SK-N-MC (cell line): ENCODE data around the gene AMHR2.

ENCODE experiments used
- EZH2 ChIP-seq: fragments of 200-600 bp; sonication (generic); IDR thresholded peaks from one replicate; pipeline ENCODE4 v1.6.1; 2017; ENCODE audit warnings: antibody characterized with exemption
- FOXP2 ChIP-seq: optimal IDR thresholded peaks from 2 replicates; pipeline ENCODE3; 2011; ENCODE audit warnings: mild to moderate bottlenecking, moderate library complexity; ENCODE audit not compliant: insufficient read depth; ENCODE audit errors: extremely low read length, control extremely low read depth
- POLR2AphosphoS5 ChIP-seq: IDR thresholded peaks from 2 replicates; pipeline ENCODE4 v1.6.1; 2012; ENCODE audit warnings: mild to moderate bottlenecking, low read depth, low read length, borderline replicate concordance

- TF ChIP-seq EZH2 (no peak), POLR2AphosphoS5 (no peak), FOXP2 (no peak)
Measured at GRCh38 chr12:53467880-53468279, 44.2 kb downstream of the AMHR2 start.
